Activated CD8-positive, alpha-beta memory T cell treated with anti-CD3 and anti-CD28 coated beads for 24 hours (primary cell): ENCODE data around the gene FCN2.

Experiments used
- DNase-seq: peaks from one replicate; pipeline ENCODE4 v3.0.0-alpha.2; 2020

FCN2 gene

DNA sequence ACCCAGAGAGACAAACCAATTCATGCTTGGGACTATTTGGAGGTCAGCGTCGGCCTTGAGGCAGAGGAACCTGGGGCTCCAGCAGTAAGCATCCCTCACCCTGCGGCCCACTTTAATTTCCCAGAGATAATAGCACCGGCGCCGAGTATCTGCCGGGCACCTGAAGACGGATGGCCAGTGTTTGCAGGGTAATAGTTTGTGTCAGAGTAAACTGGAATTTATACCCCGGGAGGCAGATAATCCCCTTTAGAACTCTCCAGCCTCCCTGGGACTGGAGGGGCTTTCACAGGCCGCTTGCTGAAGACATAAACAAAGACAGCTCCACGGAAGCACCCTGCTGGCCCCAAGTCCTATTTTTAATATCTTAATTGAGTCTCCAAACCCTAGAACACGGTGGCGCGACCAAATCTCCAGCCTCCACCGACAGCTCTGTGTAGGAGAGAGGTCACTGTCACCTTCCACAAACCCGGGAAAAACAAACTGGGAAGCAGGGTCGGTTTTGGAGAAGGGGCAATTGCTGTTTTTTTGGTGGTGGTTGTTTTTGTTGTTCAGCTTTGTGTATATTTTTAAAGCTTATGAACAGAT lies 54.5 kb downstream of the FCN2 start:
- no peak for DNase-seq

DNA sequence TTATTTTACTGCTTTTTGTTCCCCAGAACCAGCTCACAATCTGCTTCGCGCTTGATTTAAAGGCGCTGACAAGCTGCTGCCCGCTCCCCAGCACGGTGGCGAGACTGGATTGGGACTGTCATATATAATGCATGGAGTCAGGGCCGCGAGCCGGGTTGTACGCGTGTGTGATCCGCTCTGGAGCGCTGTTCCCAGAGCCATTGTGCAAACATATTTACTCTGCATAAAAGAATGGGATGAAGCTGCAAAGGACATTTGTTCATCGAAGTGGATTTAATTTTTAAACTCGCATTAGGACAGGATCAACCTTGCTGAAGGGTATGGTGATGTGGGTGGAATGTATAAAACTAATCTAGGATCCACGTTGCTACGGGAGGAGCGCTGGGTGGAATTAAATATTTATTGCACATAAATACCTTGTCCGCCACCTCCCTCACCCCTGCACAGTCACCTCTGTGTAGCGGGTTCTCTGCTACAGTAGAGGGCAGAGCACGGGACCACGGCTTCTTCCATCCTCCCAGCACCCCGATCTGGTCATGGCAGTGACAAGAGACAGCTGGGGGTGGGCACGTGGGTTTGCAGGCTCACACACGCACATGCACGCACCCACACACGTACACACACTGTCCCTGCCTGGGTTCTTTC lies 55.2 kb downstream of the FCN2 start:
- DNase-seq, result no peak

DNA sequence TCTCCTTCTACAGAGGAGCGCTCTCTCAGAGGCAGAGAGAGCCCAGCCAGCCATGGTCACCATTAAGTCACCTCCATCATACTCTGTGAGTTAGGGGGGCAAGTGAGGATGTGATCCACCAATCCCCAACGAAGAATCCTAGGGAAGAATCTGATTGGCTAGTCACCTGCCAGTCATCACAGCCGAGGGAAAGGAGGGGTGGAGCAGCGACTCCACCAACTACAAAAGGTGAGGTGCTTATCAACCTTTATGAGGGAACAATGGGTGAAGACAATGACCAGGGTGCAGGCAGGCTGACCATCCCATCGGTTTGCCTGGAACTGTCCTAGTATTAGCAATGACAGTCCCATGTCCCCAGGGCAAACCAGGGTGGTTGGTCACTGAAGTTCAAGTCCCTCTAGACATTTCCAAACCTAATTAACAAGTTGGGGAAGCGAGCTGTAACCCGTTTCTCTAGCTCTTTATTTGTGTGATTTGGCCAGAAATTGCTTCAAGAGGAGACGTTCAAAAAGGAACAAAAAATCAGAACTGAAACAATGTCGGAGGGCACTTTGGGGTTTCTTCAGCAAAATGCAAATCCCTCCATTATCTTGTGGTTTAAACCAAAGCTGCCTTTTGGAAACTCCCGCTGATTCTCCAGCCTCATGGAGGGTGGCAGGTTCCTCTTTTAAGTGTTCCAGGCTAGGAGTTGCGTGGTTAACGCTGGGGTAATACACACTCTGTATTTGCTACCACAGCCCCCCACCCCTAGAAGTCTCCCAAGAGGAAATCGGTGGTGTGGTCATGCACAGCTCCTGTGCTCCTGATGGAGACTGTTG lies 55.9 kb downstream of the FCN2 start:
- no peak for DNase-seq
